ENCODE measurements around the gene CDH11.

Gene CDH11

GRCh38 chr16:65122724-65123395 lies 997 bp upstream of the CDH11 start:
- H3K27me3 ChIP-seq (ENCODE audit: control insufficient read depth, low read length): no peaks in the 10 kb centered on the region
- H3K4me2 ChIP-seq (ENCODE audit: low read length): no peak overlapping the region
- H3K4me1 ChIP-seq (ENCODE audit: control insufficient read depth, low read length): 0 out of 2 replicates have a peak, but pooled peaks cover under 1% of the 10 kb centered on the region
- no peaks in the 10 kb centered on the region for H3K9me2 ChIP-seq (replicated peaks; ENCODE audit: control insufficient read depth, low read length)
- H3K36me3 ChIP-seq (ENCODE audit: control insufficient read depth, low read length): no peaks in the 10 kb centered on the region
- H3F3A ChIP-seq (ENCODE audit: control insufficient read depth, insufficient read depth): no peaks in the 10 kb centered on the region
- H3K79me2 ChIP-seq (ENCODE audit: control insufficient read depth, low read length): no peaks in the 10 kb centered on the region
- no peak overlapping the region for H3K27ac ChIP-seq (ENCODE audit: low read depth, low read length)
- H4K20me1 ChIP-seq (ENCODE audit: control insufficient read depth, insufficient read depth, low read depth, low read length): no peaks in the 10 kb centered on the region
- TF ChIP-seq CTCF (IDR thresholded peaks at IDR 0.05; ENCODE audit: low read depth, low read length, poor library complexity, severe bottlenecking): no peak
- no peak for TF ChIP-seq EZH2phosphoT487 (IDR thresholded peaks at IDR 0.05; ENCODE audit: borderline replicate concordance, low read length)
- peaks cover 3% of the 10 kb centered on the region; the same call in 1 of the 2 replicates for H3K9me3 ChIP-seq (ENCODE audit: control insufficient read depth, insufficient read depth, low read length)
- H3K4me3 ChIP-seq (ENCODE audit: low read length): no peak overlapping the region

DNA sequence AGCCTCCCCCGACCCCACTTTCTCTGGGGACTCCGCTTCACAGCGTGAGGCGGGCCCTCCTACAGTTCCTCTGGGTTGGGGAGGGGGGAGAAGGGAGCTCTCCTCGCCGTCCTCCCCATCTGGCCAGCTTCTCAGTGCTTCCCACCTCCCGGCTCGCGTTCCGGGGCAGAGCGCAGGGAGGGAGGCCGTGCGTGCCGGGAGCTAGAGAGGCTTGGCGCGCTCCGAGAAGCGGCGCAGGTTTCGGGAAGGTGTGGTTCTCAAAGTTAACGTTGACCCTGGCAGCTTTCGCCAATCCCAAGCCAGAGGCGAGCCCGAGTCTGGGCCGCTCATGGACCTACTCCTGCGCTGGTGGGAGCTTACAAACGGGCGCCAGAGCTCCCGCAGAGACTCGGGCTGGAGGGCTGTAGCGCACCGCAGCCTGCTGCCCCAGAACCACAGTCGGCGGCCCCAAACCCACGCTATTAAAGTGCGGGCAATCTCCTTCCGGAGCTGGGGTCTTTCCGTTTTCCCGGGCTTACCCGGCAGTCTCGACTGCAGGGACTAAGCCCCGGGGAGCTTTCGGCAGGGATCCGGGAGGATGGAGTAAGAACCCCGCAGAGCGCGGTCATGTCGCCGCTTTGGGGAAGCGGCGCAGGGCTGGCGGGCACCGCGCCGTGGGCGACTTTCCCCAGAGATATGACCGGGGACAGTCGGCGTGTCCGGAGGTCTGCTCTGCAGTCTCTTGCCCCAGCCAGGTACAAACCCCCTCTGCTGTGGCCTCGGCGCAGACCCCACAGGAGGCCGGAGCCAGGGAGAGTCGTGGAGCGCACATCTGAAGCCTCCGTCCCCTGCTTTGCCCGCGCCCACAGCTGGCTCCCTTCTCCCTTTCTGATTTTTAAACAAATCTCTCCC lies 787 bp downstream of the CDH11 start:
- Histone ChIP-seq H3K9me2 (replicated peaks; ENCODE audit: control insufficient read depth, low read length) (no peaks in the 10 kb centered on the region), H3K79me2 (ENCODE audit: control insufficient read depth, low read length) (no peaks in the 10 kb centered on the region), H3K27ac (ENCODE audit: low read depth, low read length) (no peak overlapping the region), H3K36me3 (ENCODE audit: control insufficient read depth, low read length) (no peaks in the 10 kb centered on the region), H3K27me3 (ENCODE audit: control insufficient read depth, low read length) (no peaks in the 10 kb centered on the region), H4K20me1 (ENCODE audit: control insufficient read depth, insufficient read depth, low read depth, low read length) (no peaks in the 10 kb centered on the region), H3K4me3 (ENCODE audit: low read length) (no peak overlapping the region), H3F3A (ENCODE audit: control insufficient read depth, insufficient read depth) (no peaks in the 10 kb centered on the region), H3K9me3 (ENCODE audit: control insufficient read depth, insufficient read depth, low read length) (peaks cover 3% of the 10 kb centered on the region; the same call in 1 of the 2 replicates), H3K4me1 (ENCODE audit: control insufficient read depth, low read length) (0 out of 2 replicates have a peak, but pooled peaks cover 3% of the 10 kb centered on the region), H3K4me2 (ENCODE audit: low read length) (no peak overlapping the region)
- TF ChIP-seq EZH2phosphoT487 (IDR thresholded peaks at IDR 0.05; ENCODE audit: borderline replicate concordance, low read length) (no peak), CTCF (IDR thresholded peaks at IDR 0.05; ENCODE audit: low read depth, low read length, poor library complexity, severe bottlenecking) (no peak)

DNA sequence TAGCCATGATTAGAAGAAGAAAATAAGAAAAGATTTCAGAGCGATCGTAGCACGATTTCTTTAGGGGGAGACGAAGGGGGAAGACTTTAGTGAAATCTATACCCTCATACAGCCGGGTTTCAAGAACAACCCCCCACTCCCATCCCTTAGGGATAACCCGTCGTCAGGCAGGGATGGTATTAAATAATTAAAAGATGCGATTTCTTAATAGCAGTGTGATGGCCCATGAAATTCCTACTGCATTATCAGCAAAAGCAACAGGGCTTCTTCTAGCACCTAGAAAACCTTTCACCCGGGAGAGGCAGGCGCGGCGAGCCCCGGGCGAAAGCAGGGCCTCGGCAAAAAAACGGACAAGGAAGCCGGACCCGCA lies 1.4 kb downstream of the CDH11 start:
- H3K79me2 ChIP-seq (ENCODE audit: control insufficient read depth, low read length): no peaks in the 10 kb centered on the region

More for the DNA sequence above, 1.4 kb downstream of the CDH11 start:
- Histone ChIP-seq H3F3A (ENCODE audit: control insufficient read depth, insufficient read depth) (no peaks in the 10 kb centered on the region), H3K9me3 (ENCODE audit: control insufficient read depth, insufficient read depth, low read length) (peaks cover 3% of the 10 kb centered on the region; the same call in 1 of the 2 replicates), H3K4me2 (ENCODE audit: low read length) (no peak overlapping the region), H3K36me3 (ENCODE audit: control insufficient read depth, low read length) (no peaks in the 10 kb centered on the region), H3K27me3 (ENCODE audit: control insufficient read depth, low read length) (no peaks in the 10 kb centered on the region), H3K27ac (ENCODE audit: low read depth, low read length) (no peak overlapping the region), H3K9me2 (replicated peaks; ENCODE audit: control insufficient read depth, low read length) (no peaks in the 10 kb centered on the region), H3K4me1 (ENCODE audit: control insufficient read depth, low read length) (0 out of 2 replicates have a peak, but pooled peaks cover 3% of the 10 kb centered on the region), H4K20me1 (ENCODE audit: control insufficient read depth, insufficient read depth, low read depth, low read length) (no peaks in the 10 kb centered on the region), H3K4me3 (ENCODE audit: low read length) (no peak overlapping the region)
- TF ChIP-seq CTCF (IDR thresholded peaks at IDR 0.05; ENCODE audit: low read depth, low read length, poor library complexity, severe bottlenecking) (no peak), EZH2phosphoT487 (IDR thresholded peaks at IDR 0.05; ENCODE audit: borderline replicate concordance, low read length) (no peak)

Measured in DOHH2 (cell line).